HG03066 (cell line): ENCODE measurements around the gene UGT2A1.
"Not testable (repeated sequence)": the region's sequence is repeated elsewhere in the genome, so short reads cannot be mapped to it uniquely, and the experiment has no call there.

Experiments used
- ATAC-seq: cut with Tn5 transposase; IDR thresholded peaks from one replicate; pipeline ENCODE4 v1.9.1; 2021; ENCODE audit warnings: low read depth; ENCODE audit not compliant: unreplicated experiment

Gene UGT2A1

DNA sequence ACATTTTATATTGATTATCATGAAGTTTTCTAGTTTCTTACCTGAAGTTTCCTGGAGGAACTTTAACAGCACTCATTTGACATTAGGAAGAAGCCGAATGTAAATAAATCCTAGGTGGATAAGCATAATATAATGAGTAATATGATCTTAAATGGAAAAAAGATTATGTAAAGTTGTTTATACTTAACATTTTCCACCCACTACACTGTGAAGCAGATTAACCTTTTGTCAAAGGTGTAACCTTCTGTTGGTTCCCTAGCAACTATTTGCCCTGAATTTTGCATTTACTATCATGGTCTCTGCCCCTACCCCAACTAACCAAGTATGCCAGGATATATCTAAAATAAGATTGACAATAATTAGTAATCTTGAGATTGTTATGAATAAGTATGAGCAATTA lies at the start of gene UGT2A1:
UGT2A1 (minus strand) TSS at position 101 of the 400 bp plus-strand sequence. CDS start 5,603 bp downstream, outside the sequence.
- ATAC-seq: no peak

DNA sequence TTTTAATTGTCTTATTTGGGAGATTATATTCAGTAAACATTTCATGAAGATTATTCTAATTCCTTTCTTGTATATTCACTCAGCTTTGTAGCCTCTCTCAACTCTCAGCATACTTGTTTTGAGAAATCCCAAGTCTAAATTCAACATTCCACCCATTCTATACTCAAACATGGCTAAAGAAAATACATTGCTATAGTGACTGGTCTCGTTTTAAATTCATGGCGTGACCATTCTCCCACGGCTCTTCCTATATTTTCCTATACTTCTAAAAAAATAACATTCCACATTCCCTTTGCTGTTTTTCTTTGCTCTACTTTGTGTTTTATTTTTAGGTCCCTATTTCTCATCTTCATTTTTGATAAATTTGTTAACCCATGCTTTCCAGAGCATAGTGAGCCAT lies 49.2 kb upstream of the UGT2A1 start:
- ATAC-seq: no peak

DNA sequence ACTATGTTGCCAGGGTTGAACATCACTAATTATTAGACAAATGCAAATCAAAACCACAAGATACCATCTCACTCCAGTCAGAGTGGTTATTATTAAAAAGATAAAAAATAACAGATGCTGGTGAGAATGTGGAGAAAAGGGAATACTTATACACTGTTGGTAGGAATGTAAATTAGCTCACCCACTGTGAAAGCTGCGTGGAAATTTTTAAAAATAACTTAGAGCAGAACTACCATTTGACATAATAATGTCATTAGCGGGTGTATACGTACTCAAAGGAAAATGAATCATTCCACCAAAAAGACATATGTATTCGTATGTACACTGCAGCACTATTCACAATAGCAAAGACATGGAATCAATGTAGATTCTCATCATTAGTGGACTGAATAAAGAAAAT lies 48.6 kb upstream of the UGT2A1 start:
- ATAC-seq: no peak

DNA sequence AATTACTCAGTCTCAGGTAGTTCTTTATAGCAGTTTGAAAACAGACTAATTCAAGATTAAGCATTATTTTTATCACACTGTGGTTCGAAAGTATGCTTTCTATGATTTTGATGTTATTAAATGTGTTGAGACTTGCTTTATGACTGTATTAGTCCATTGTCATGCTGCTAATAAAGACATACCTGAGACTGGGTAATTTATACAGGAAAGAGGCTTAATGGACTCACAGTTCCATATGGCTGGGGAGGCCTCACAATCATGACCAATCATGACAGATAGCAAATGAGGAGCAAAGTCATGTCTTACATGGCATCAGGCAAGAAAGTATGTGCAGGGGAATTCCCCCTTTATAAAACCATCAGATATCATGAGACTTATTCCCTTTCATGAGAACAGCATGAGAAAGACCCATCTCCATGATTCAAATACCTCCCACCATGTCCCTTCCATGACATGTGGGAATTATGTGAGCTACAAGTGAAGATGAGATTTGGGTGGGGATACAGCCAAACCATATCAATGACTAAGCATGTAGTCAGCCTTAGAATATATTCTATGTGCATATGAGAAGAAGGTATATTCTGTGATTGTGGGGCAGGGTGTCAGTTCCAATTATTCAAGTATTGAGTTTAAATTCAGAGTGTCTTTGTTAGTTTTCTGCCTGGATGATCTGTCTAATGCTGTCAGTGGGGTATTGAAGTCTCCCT lies 44.6 kb upstream of the UGT2A1 start:
- no peak for ATAC-seq

DNA sequence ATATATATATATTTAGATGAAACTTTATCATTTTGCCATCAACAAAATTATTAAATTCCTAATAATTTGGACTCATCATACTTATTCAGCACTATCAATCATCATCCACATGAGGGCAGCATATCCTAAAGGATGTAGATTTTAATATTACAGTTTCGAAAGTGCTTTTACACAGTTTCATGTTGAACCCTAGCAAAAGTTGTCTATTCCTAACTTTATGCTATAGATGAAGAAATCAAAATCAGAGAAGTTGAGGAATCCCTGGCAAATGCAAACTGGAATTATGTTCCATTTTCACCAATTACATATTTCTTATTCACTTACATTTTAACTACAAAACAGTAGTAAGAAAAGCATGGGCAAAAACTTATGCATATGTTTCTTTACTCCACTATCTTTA lies 36.6 kb upstream of the UGT2A1 start:
- no peak for ATAC-seq

DNA sequence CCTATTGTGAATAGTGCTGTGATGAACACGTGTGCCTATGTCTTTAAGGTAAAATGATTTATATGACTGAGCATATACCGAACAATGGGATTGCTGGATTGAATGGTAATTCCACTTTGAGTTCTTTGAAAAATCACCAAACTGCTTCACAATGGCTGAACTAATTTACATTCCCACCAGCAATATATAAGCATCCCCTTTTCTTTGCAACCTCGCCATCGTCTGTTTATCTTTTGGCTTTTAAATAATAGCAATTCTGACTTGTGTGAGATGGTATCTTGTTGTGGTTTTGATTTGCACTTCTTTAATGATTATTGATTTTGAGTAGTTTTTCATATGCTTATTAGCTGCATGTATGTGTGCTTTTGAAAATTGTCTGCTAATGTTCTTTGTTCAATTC lies 31.8 kb upstream of the UGT2A1 start:
- no peak for ATAC-seq

DNA sequence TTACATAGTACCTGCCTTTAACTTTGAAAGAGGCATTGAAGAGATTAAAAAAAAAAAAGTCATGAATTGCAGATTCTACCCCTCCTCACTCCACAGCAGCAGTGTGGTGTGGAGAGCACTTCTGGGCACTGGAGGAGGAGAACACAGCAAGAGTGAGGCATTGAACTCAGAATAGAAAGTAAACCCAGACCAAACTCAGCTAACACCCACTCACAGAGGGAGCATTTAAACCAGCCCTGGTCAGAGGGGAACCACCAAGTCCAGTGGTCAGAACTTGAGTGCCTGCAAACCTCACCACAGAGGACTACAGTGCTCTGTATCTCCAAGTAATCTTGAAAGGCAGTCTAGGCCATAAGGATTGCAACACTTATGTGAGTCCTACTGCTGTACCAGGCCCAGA lies 15.6 kb upstream of the UGT2A1 start:
- no peak for ATAC-seq

DNA sequence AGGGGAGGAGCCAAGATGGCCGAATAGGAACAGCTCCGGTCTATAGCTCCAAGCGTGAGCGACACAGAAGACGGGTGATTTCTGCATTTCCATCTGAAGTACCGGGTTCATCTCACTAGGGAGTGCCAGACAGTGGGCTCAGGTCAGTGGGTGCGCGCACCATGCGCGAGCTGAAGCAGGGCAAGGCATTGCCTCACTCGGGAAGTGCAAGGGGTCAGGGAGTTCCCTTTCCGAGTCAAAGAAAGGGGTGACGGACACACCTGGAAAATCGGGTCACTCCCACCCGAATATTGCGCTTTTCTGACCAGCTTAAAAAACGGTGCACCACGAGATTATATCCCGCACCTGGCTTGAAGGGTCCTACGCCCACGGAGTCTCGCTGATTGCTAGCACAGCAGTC lies 11.0 kb upstream of the UGT2A1 start:
- ATAC-seq: not testable (repeated sequence)

DNA sequence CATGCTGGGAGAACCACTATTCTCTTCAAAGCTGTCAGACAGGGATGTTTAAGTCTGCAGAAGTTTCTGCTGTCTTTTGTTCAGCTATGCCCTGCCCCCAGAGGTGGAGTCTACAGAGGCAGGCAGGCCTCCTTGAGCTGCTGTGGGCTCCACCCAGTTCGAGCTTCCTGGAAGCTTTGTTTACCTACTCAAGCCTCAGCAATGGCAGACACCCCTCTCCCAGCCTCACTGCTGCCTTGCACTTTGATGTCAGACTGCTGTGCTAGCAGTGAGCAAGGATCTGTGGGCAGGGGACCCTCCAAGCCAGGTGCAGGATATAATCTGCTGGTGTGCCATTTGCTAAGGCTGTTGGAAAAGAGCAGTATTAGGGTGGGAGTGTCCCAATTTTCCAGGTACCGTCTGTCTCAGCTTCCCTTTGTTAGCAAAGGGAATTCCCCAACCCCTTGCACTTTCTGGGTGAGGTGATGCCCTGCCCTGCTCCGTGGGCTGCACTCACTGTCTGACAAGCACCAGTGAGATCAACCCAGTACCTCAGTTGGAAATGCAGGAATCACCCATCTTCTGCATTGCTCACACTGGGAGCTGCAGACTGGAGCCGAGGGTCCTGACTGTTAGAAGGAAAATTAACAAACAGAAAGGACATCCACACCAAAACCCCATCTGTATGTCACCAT lies 8.2 kb upstream of the UGT2A1 start:
- not testable (repeated sequence) for ATAC-seq

DNA sequence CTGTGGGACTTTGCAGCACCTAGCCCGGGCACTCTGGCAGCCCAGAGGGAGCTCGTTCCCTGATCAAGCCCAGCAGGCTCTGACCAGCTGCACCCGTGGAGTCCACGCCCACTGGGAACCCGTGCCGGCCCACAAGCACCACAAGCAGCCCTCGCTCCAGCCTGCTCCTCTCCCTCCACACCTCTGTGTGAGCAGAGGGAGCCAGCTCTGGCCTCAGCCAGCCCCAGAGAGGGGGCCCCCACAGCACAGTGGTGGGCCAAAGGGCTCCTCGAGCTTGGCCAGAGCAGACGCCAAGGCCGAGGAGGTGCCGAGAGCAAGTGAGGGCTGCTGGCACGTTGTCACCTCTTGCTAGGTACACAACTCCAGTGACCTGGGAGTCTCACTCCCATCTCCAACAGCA lies 5.1 kb upstream of the UGT2A1 start:
- ATAC-seq: no peak

DNA sequence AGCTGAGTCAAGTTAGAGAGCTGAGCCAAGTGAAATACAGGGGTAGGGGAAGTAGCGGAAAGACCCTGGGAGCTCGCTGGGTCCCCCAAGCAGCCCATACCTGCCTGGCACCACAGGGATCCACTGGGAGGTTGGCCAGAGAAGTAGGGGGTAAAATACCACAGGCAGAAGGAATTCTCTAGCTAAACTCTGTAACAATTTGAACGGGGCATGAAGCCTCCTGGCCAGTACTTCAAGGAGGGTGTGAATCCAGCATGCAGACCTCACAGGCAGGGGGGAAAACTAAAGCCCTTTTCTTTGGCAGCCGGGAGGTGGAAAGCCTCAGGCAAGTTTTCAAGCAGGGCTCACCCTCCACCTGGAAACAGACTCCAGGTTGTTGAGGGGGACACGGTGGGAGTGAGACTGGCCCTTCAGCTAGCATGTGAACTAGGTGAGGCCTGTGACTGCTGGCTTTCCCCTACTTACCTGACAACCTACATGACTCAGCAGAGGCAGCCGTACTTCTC lies 3.7 kb upstream of the UGT2A1 start:
- ATAC-seq: no peak

DNA sequence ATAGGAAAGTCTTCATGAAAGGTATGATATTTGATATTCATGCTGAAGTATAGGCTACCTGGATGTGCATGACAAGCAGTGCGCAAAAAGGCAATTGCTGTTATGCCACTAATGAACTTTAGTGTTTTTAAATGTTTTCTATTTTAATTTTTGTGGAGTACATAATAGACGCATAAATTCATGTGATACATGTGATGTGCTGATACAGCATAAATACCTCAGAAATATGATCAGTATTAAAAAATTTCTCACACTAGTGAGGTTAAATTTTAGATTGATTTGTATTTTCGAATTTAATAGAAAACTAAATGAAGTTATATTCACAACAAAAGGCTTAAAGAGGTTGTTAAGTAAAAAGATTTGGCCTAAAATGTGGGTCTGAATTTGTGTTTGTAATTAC lies 2.2 kb downstream of the UGT2A1 start:
- no peak for ATAC-seq

DNA sequence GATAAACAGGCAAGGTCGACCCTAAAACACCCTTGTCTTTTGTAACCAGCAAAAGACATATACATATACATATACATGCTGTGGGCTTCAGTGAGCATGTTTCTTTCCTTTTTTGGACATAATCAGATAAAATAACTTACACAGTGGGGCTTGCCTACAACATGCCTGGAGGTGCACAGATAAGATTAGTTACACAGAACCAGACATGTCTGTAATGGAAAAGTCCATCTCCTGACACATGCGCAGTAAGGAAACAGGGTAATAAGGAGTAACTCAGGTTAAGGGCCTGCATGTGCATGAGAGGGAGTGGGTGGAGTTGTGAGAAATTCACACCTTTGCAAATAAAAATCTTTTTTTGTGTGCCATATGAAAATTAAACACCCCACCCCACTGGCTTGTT lies 3.4 kb downstream of the UGT2A1 start:
- ATAC-seq: no peak

DNA sequence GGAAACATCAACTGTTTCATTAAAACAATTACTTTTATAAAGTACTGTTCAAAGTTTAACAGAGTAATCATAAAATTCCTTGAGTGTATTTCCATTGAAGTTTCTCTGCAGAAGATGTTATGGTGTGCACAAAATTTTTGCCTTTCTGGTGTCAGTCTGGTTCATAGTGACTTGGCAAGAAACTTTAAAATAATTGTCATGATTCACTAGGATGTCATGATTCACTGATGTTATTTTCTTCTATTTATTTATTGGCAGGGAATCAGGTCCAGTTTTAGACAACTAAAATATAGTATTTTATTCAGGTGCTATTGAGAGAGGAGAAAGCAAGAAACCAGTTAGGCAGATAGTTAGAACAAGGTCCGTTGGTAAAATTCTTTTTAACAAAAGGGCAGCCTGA lies 3.8 kb downstream of the UGT2A1 start:
- ATAC-seq: no peak

DNA sequence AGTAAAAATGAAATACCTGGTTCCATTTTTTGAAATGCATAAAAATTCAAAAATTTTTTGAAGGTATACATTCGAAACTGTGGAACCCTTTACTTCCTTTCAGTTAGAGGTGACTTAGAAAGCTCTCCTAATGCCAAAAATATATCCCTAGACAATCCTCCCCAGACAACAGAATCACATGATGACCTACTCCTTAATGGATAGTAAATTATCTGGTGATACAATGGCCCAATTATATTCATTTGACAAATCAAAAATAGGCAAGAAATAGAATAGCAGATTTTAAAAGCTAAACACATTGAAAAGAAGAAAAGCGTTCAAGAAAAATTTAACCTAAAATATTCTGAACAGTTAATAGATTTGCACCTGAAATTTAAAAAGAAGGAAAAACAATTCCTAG lies 10.1 kb downstream of the UGT2A1 start:
- no peak for ATAC-seq

DNA sequence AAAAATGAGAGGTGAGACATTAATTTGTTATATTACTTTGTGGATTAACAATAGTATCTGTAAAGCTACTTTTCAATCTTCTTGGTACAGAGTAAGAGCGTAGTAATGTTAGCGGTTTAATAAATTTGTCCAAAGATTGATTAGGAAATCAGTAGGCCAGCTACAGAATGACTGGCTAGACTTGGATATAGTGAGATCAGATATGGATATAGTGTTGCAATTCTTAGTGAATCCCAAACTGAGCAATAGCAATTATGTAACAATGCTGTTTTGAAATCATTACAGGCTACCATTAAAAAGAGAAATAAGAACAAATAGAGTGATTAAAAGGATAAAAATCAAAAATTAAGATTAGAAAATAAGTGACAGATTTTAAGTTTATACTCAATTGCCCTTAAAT lies 12.8 kb downstream of the UGT2A1 start:
- ATAC-seq: no peak

DNA sequence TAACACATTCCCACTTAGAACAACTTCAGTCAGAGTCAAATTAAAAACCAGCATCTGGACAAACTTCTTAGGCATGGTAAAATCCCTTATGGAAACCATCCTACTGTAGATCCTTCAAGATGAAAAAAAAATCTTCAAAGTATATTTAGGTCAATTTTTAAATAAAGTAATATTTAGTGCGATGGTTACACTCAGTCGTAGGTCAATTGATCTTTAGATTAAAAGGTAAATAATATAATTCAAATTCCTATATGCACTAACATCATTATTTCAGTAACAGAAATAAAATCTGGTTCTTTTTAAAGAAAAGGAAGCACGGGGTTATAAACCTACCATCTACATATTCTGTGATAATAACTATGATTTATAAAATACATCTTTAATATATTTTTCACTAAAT lies 13.5 kb downstream of the UGT2A1 start, which contains the start of gene UGT2A2:
UGT2A2 (minus strand) TSS at position 101 of the 400 bp plus-strand sequence; CDS start at position 99, 2 bp downstream.
- ATAC-seq: no peak

DNA sequence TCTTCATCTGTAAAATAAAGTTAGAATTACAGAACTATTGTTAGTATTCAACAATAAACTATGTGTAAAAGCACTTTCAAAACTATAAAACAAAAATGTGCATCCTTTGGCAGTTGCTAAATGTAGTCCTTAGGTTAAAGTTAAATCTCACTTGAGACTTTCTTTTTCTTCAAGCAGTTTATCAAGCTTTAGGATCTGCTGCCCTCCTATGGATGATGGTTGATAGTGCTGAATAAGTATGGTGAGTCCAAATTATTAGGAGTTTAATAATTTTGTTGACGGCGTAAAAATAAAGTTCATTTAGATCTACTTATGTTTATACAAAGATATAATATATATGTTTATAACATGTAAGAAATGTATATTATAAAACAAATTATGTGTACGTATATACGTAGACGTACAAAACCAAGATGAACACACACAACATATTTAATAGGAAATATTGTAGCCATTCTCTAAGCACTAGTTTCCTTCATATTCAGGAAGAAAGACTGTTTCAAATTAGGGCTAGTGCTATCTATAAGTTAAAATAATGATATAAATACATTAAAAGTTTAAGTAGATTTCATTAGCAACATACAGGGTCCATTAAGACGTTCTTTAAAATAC lies 35.9 kb downstream of the UGT2A1 start:
- ATAC-seq: no peak

DNA sequence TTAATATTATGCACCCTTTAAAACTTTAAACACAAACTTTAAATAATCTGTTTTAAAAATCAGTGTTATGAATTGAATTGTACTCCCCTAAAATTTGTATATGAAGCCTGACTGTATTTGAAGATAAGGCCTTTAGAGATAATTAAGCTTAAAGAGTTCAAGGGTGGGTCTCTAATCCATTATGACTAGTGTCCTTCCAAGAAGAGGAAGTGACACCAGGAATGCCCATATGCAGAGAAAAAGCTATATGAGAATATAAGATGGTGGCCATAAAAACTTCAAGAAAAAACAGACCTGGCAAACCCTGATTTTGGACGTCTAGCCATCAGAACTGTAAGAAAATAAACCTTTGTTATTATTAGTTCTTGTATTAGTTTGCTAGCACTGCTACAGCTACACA lies 42.6 kb downstream of the UGT2A1 start:
- no peak for ATAC-seq

DNA sequence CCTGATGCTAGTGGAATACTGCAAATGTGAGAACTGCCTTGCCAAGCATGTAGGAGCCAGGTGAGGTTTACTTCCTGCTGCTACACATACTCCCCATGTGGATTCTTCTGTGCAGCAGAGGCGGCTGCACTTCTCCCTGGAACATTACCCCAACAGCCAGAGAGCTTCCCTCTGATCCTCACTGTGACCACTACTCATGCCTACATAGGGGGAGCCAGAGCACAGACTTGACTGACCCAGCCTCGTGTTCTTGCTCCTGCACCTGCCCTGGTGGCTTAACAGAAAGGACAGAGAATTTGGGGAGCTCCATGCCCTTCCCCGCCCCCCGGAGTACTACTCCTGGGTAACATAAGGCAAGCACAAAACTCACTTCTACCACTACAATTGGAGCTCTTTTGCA lies 52.0 kb downstream of the UGT2A1 start:
- no peak for ATAC-seq

DNA sequence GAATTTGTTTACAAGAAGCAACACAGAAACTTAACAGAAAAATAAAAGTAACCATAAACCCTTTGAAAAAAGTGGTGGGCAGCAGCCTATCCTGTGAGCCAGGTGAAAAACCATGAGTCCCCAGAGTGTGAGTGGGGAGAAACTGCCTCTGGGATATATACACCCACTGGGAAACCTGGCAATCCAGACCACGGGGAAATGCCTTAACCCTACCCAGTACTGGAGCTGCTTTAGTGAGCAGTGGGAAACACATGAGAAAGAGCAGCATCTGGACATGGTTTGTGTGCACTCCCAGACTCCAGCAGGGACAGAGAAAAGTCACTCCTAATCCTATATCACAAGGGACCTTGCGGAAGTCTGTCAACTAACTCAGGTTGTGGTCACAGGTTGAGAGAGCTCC lies 53.0 kb downstream of the UGT2A1 start:
- no peak for ATAC-seq

DNA sequence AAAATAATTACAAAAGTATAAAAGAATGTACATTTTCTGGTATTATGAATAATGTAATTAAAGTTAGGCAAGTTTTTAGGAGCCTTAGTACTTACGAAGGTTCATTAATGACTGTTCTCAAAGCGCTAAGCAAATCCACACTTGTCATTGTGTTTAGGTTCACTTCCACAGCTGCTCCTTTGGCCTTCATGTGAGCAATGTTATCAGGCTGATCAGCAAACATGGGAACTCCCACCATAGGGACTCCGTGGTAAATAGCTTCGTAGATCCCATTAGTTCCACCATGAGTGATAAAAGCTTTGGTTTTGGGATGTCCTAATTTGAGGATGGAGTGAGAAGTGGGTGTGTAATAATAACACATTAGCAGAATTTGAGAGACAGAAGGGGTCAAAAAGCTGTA lies 58.7 kb downstream of the UGT2A1 start:
- ATAC-seq: no peak
